DOHH2 (cell line): ENCODE results near the gene PPA1.

Source experiments
- H3F3A ChIP-seq: fragments of 200-600 bp; sonication (generic), shearing (Covaris generic); 2 replicates; pipeline ENCODE4 v1.6.0; 2016; ENCODE audit warnings: antibody characterized with exemption, mild to moderate bottlenecking; ENCODE audit not compliant: control insufficient read depth, insufficient read depth
- H3K27ac ChIP-seq: fragments of 200-600 bp; sonication (generic); 2 replicates; pipeline ENCODE4 v1.5.1; 2014; ENCODE audit warnings: low read depth, mild to moderate bottlenecking, low read length, moderate library complexity
- H3K27me3 ChIP-seq: fragments of 200-600 bp; sonication (generic); 2 replicates; pipeline ENCODE4 v1.6.1; 2014; ENCODE audit warnings: mild to moderate bottlenecking, low read length, mixed read lengths; ENCODE audit not compliant: control insufficient read depth
- H3K36me3 ChIP-seq: fragments of 200-600 bp; sonication (generic); 2 replicates; pipeline ENCODE4 v1.6.1; 2014; ENCODE audit warnings: mild to moderate bottlenecking, low read length, moderate library complexity, mixed read lengths; ENCODE audit not compliant: control insufficient read depth
- H3K4me1 ChIP-seq: fragments of 200-600 bp; sonication (generic); 2 replicates; pipeline ENCODE4 v1.6.1; 2014; ENCODE audit warnings: mild to moderate bottlenecking, low read length, mixed read lengths; ENCODE audit not compliant: control insufficient read depth
- H3K4me2 ChIP-seq: fragments of 200-600 bp; sonication (generic); 2 replicates; pipeline ENCODE4 v1.6.0; 2014; ENCODE audit warnings: mild to moderate bottlenecking, low read length, moderate library complexity
- H3K4me3 ChIP-seq: fragments of 200-600 bp; sonication (generic); 2 replicates; pipeline ENCODE4 v1.5.1; 2014; ENCODE audit warnings: mild to moderate bottlenecking, low read length, mixed read lengths
- H3K79me2 ChIP-seq: fragments of 200-600 bp; sonication (generic); 2 replicates; pipeline ENCODE4 v1.6.1; 2014; ENCODE audit warnings: mild to moderate bottlenecking, low read length, mixed read lengths; ENCODE audit not compliant: control insufficient read depth
- H3K9me2 ChIP-seq: fragments of 200-600 bp; sonication (generic); replicated peaks from 2 replicates; pipeline ENCODE4 v1.6.1; 2014; ENCODE audit warnings: mild to moderate bottlenecking, low read length, mixed read lengths; ENCODE audit not compliant: control insufficient read depth
- H3K9me3 ChIP-seq: fragments of 200-600 bp; sonication (generic); 2 replicates; pipeline ENCODE4 v1.6.1; 2014; ENCODE audit warnings: antibody characterized with exemption, low read length, mixed read lengths; ENCODE audit not compliant: control insufficient read depth, insufficient read depth
- H4K20me1 ChIP-seq: fragments of 200-600 bp; sonication (generic); 2 replicates; pipeline ENCODE4 v1.6.0; 2014; ENCODE audit warnings: low read depth, mild to moderate bottlenecking, antibody characterized with exemption, low read length, moderate library complexity; ENCODE audit not compliant: control insufficient read depth, insufficient read depth
- CTCF ChIP-seq: fragments of 200-600 bp; sonication (generic); IDR thresholded peaks from one replicate; pipeline ENCODE4 v1.5.1; 2014; ENCODE audit warnings: antibody characterized with exemption, mild to moderate bottlenecking, low read depth, low read length; ENCODE audit not compliant: poor library complexity, severe bottlenecking
- EZH2phosphoT487 ChIP-seq: fragments of 200-600 bp; sonication (generic); IDR thresholded peaks from 2 replicates; pipeline ENCODE4 v1.6.1; 2017; ENCODE audit warnings: borderline replicate concordance, mild to moderate bottlenecking, antibody characterized with exemption, low read length, moderate library complexity, mixed read lengths

PPA1 gene

DNA sequence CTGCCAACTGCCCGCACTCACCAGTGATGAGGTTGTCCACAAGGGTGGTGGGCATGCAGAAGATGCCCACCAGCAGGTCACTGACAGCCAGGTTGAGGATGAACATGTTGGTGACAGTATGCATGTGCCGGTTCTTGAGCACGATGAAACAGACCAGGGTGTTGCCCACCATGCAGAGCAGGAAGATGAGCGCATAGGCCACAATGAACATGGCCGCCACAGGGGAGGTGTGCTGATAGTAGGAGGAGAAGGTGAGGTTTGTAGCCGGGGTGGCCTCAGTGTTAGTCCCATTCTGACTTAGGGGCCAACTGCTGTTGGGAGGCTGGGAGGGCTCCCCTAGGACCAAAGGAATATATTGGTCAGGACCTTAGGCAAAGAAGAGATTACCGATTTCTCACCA is 32.8 kb upstream of the PPA1 start:
- Histone ChIP-seq H3K9me2 (no peaks in the 10 kb centered on the region), H3K79me2 (no peaks in the 10 kb centered on the region), H3F3A (no peaks in the 10 kb centered on the region), H4K20me1 (no peaks in the 10 kb centered on the region), H3K27ac (no peak overlapping the region), H3K36me3 (no peaks in the 10 kb centered on the region), H3K4me1 (peaks cover 3% of the 10 kb centered on the region), H3K9me3 (peaks cover 6% of the 10 kb centered on the region), H3K4me3 (no peak overlapping the region), H3K27me3 (peaks cover 12% of the 10 kb centered on the region), H3K4me2 (no peak overlapping the region)
- TF ChIP-seq EZH2phosphoT487 (no peak), CTCF (no peak)

DNA sequence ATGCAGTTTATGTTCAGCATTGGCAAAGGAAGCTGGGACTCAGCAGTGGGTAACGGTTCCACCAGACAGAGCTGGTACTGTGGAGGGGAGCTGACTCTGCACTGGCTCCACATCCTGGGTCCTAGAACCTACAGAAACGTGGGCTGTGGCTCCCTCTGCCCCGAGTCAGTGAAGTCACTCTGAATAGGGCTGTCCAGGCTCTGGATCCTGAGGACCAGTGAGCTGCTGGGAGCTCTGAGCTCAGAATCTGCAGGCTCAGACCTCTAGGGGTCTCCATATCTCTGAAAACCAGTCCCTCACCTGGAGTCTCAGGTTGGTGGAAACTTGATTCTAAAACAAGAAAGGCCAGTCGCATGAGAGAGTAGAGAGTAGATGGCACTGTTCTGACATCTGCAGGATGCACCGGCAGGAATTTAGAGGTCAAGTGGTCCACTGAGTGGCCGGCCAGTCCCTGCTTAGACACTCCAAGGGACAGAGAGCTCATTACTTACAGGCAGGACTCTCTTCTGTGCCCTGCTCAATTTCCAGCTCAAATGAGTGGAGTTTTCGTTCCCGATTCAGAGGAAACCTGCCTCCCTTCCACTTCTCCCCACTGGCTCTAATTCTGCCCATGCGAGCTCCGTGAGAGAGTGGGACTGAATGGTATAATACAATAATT is 31.9 kb upstream of the PPA1 start:
- H3K4me1 ChIP-seq, result no peaks in the 10 kb centered on the region
- H3K27ac ChIP-seq, result no peak overlapping the region
- H3K36me3 ChIP-seq, result no peaks in the 10 kb centered on the region
- peaks cover 10% of the 10 kb centered on the region for H3K9me3 ChIP-seq
- TF ChIP-seq CTCF (peak; percentile 69), EZH2phosphoT487 (no peak)
- no peaks in the 10 kb centered on the region for H4K20me1 ChIP-seq
- H3K4me2 ChIP-seq, result no peak overlapping the region
- no peaks in the 10 kb centered on the region for H3K79me2 ChIP-seq
- peaks cover 12% of the 10 kb centered on the region for H3K27me3 ChIP-seq
- no peaks in the 10 kb centered on the region for H3F3A ChIP-seq
- no peak overlapping the region for H3K4me3 ChIP-seq
- H3K9me2 ChIP-seq, result no peaks in the 10 kb centered on the region

DNA sequence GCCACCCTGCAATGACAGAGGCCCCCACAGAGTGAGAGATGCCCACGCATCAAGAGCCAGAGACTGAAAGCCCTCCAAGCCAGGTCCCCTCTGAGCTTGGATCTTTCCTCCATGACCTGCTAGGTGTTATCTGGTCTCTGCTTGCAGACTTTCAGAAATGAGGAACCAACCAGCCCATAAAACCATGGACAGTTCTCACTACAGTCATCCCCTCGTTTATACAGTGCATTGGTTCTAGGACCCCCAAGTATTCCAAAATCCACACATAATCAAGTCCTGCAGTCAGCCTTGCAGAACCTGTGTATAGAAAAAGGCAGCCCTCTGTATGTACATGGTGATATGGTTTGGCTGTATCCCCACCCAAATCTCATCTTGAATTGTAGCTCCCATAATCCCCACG is 27.5 kb upstream of the PPA1 start:
- no peak overlapping the region for H3K4me2 ChIP-seq
- no peaks in the 10 kb centered on the region for H3K36me3 ChIP-seq
- H3K27me3 ChIP-seq, result peaks cover 14% of the 10 kb centered on the region
- H3F3A ChIP-seq, result no peaks in the 10 kb centered on the region
- H3K9me3 ChIP-seq, result peaks cover 10% of the 10 kb centered on the region
- no peaks in the 10 kb centered on the region for H3K4me1 ChIP-seq
- H3K79me2 ChIP-seq, result no peaks in the 10 kb centered on the region
- H3K9me2 ChIP-seq, result no peaks in the 10 kb centered on the region
- H3K27ac ChIP-seq, result no peak overlapping the region
- TF ChIP-seq EZH2phosphoT487, result no peak
- TF ChIP-seq CTCF, result no peak
- no peaks in the 10 kb centered on the region for H4K20me1 ChIP-seq
- no peak overlapping the region for H3K4me3 ChIP-seq
